Measurements from ENCODE around the gene SPTLC3.

DNA sequence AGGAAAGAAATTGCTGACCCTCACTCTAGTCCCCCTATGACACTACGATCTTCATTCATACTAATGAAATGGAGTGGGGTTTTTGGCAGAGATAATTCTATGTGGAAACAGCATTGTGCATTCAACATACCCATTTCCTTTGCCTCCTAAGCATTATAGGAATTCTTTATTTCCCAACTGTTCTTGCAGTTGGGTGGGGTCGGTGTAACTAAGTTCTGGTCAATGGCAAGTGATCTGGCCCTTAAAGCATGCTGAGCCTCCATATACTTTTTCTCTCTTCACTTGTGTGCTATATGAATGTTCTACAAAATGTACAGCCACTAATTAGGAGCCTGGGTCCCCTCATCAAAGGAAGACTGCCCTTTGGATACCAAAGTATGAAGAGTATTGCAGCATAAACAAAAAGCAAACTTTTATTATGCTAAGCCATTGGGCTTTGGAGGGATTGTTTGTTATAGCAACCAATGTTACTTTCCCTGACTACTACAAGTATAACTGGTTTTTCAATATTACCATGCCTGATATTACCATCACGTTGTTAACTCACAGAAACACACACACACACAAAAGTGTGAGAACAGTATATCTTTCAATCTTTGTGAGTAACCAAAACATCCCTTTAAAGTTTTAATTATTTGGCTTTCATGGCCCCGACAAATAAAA lies 203.3 kb downstream of the SPTLC3 start:
- TF ChIP-seq, protein P1, sequence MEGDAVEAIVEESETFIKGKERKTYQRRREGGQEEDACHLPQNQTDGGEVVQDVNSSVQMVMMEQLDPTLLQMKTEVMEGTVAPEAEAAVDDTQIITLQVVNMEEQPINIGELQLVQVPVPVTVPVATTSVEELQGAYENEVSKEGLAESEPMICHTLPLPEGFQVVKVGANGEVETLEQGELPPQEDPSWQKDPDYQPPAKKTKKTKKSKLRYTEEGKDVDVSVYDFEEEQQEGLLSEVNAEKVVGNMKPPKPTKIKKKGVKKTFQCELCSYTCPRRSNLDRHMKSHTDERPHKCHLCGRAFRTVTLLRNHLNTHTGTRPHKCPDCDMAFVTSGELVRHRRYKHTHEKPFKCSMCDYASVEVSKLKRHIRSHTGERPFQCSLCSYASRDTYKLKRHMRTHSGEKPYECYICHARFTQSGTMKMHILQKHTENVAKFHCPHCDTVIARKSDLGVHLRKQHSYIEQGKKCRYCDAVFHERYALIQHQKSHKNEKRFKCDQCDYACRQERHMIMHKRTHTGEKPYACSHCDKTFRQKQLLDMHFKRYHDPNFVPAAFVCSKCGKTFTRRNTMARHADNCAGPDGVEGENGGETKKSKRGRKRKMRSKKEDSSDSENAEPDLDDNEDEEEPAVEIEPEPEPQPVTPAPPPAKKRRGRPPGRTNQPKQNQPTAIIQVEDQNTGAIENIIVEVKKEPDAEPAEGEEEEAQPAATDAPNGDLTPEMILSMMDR (conservative IDR thresholded peaks at IDR 0.05 in 1 of 2, IDR thresholded peaks at IDR 0.05 in 1 of 2; ENCODE audit: extremely low read depth in 1 of 2, insufficient read depth in 1 of 2, low read depth in 1 of 2, low read length in 2 of 2): no peak
- TF ChIP-seq EZH2 (IDR thresholded peaks at IDR 0.05; ENCODE audit: borderline replicate concordance, low read length): no peak

All from mammary epithelial cell (primary cell).